WERI-Rb-1 (cell line): ENCODE results near the gene PGAP2.

Experiments used
- DNase-seq: peaks from one replicate; pipeline ENCODE4 v3.0.0-alpha.2; 2020
- H3K27ac ChIP-seq: fragments of 250-450 bp; sonication (Bioruptor Pico); 2 replicates; pipeline ENCODE4 v1.5.1; 2020; ENCODE audit warnings: mild to moderate bottlenecking, moderate library complexity
- H3K27me3 ChIP-seq: fragments of 250-450 bp; sonication (Bioruptor Pico); 2 replicates; pipeline ENCODE4 v1.5.1; 2021; ENCODE audit warnings: mild to moderate bottlenecking, low read depth, moderate library complexity; ENCODE audit not compliant: insufficient read depth, severe bottlenecking
- H3K36me3 ChIP-seq: fragments of 250-450 bp; sonication (Bioruptor Pico); 2 replicates; pipeline ENCODE4 v1.5.1; 2020; ENCODE audit warnings: mild to moderate bottlenecking, moderate library complexity
- H3K4me3 ChIP-seq: 2 replicates; pipeline ENCODE4 v1.5.1; 2011; ENCODE audit warnings: low read depth, mild to moderate bottlenecking, control low read depth, low read length
- H3K9me3 ChIP-seq: fragments of 250-450 bp; sonication (Bioruptor Pico); 2 replicates; pipeline ENCODE4 v1.5.1; 2021; ENCODE audit warnings: mild to moderate bottlenecking, moderate library complexity; ENCODE audit not compliant: severe bottlenecking
- TF ChIP-seq, protein P1 (sequence below): IDR thresholded peaks from 2 replicates; pipeline ENCODE4 v1.5.1; 2011; ENCODE audit warnings: low read depth, mild to moderate bottlenecking, control low read depth, inconsistent platforms, low read length

Gene PGAP2

DNA sequence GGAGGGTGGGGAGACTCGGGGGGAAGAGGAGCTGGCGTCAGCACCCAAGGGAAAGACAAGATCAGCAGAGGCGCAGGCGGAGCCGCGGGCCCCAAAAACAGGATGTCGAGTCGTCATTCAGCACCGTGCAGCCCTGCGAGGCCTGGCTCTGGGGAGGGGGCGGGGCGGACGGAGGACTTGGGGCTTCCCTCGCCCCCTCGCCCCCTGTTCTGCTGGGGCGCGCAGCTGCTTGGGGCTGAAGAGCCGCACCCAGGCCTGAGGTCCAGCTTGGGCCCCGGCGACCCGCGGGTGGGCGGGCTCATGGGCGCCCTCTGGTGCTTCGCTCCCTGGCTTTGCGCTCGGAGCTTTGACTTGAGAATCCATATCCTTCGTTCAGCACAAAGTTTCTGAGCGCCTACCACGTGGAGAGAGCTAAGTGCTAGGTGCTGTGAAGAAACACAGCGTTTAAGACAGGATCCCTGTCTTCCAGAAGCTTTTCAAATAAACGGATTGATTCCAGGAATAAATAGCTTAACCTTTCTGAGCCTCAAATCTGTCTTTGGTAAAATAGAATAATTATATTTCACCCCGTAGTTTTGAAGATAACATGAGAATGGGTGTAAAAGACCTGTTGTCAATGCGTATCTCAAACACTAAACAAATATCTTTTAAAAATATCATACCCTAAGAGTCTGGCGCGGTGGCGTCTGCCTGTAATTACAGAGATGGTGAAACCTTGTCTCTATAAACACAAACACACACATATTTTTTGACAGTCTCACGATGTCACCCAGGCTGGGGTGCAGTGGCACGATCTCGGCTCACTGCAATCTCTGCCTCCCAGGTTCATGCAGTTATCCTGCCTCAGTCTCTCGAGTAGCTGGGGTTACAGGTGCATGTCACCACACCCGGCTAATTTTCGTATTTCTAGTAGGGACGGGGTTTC, 33.3 kb downstream of the PGAP2 start:
- DNase-seq = peak; percentile 87
- Histone ChIP-seq H3K27ac (peak overlapping the region; percentile 66), H3K27me3 (no peaks in the 10 kb centered on the region), H3K9me3 (no peaks in the 10 kb centered on the region), H3K36me3 (peaks cover 6% of the 10 kb centered on the region; the same call in 1 of the 2 replicates), H3K4me3 (peak overlapping the region; percentile 83)
- TF ChIP-seq, protein P1, sequence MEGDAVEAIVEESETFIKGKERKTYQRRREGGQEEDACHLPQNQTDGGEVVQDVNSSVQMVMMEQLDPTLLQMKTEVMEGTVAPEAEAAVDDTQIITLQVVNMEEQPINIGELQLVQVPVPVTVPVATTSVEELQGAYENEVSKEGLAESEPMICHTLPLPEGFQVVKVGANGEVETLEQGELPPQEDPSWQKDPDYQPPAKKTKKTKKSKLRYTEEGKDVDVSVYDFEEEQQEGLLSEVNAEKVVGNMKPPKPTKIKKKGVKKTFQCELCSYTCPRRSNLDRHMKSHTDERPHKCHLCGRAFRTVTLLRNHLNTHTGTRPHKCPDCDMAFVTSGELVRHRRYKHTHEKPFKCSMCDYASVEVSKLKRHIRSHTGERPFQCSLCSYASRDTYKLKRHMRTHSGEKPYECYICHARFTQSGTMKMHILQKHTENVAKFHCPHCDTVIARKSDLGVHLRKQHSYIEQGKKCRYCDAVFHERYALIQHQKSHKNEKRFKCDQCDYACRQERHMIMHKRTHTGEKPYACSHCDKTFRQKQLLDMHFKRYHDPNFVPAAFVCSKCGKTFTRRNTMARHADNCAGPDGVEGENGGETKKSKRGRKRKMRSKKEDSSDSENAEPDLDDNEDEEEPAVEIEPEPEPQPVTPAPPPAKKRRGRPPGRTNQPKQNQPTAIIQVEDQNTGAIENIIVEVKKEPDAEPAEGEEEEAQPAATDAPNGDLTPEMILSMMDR = peak; percentile 84

DNA sequence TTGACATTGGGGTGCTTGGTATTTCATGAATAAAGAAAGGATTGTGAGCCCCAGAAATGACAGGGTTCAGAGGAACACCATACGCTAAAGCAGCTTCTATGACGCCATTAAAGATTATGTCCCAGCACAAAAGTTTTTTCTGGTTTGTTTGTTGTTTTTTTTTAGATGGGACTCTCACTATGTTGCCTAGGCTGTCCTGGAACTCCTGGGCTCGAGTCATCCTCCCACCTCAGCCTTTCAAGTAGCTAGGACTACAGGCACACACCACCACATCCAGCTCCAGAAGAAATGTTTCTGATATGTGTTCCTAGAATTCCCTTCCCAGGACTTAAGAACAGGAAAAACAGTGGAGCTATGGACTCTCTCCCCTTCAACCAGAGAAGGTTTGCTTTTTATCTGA, 35.0 kb downstream of the PGAP2 start:
- Histone ChIP-seq H3K27me3 (no peaks in the 10 kb centered on the region), H3K4me3 (no peak overlapping the region), H3K9me3 (no peaks in the 10 kb centered on the region), H3K27ac (no peak overlapping the region), H3K36me3 (peaks cover 5% of the 10 kb centered on the region; the same call in 1 of the 2 replicates)
- DNase-seq = no peak
- TF ChIP-seq, protein P1 = no peak

DNA sequence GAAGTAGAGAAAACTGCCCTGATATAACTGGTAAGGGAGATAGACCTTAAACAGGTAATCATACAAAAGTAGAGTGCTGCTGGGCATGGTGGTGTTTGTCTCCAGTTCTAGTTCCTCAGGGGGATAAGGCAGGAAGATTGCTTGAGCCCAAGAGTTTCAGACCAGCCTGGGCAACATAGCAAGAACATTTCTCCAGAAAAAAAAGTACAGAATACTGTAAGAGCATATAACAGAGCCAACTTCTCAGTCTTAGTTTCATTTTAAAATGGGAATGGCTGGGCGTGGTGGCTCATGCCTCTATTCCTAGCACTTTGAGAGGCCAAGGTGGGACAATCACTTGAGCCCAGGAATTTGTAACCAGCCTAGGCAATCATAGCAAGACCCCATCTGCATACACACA, 36.9 kb downstream of the PGAP2 start:
- TF ChIP-seq, protein P1 = no peak
- Histone ChIP-seq H3K4me3 (no peak overlapping the region), H3K27me3 (no peaks in the 10 kb centered on the region), H3K27ac (no peak overlapping the region), H3K9me3 (no peaks in the 10 kb centered on the region), H3K36me3 (no peaks in the 10 kb centered on the region)
- no peak for DNase-seq

DNA sequence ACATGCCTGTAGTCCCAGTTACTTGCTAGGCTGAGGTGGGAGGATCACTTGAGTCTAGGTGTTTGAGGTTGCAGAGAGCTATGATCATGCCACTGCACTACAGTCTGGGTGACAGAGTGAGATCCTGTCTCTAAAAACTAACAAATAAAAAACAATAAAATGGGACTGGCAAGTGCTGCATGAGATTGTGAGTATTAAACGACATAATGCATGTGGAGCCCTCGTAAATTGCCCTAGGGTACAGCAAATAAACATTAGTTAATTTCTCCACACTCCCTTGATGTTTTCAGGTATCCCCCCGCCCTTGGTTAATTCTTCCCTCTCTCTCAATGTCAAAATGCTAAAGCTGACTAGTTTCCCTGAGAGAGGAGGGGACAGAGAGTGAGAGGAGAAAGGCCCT, 37.3 kb downstream of the PGAP2 start:
- Histone ChIP-seq H3K27me3 (no peaks in the 10 kb centered on the region), H3K9me3 (no peaks in the 10 kb centered on the region), H3K27ac (no peak overlapping the region), H3K36me3 (no peaks in the 10 kb centered on the region), H3K4me3 (no peak overlapping the region)
- TF ChIP-seq, protein P1 = no peak
- no peak for DNase-seq

DNA sequence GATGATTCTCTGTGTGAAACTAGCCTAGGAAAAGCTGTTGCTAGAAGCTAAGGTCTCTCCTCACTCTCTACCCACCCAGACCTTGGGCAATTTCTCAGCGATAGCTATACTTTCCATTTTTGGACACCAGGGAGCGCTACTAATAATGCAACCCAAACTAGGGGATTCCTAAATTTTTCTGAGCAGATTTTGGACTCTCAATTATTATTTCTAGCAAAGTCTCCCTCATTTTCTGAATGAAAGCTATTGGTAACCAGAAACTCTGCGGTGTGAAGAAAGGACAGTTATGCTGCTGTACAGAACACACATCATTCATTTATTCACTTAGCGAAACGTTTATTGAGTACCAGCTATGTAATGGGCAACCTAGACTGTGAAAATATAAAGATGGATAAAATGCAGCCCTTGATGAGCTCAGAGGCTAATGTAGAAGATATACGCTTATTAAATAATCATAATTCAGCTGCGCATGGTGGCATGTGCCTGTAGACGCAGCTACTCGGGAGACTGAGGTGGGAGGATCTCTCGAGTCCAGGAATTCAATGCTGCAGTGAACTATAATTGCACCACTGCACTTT, 41.0 kb downstream of the PGAP2 start:
- H3K27ac ChIP-seq = no peak overlapping the region
- no peaks in the 10 kb centered on the region for H3K36me3 ChIP-seq
- no peaks in the 10 kb centered on the region for H3K27me3 ChIP-seq
- H3K4me3 ChIP-seq = no peak overlapping the region
- no peaks in the 10 kb centered on the region for H3K9me3 ChIP-seq
- no peak for DNase-seq
- TF ChIP-seq, protein P1 = peak; percentile 51
